ENCODE data around the gene SPON2. TPM values are rescaled to one million over a fixed set of nuclear protein-coding genes. Genes with fewer than 3 reads are reported as not detected.

Gene SPON2
- total RNA-seq, 6 donors from 2014 or later, result 23.2 to 81.3 (median 50.8) TPM

DNA sequence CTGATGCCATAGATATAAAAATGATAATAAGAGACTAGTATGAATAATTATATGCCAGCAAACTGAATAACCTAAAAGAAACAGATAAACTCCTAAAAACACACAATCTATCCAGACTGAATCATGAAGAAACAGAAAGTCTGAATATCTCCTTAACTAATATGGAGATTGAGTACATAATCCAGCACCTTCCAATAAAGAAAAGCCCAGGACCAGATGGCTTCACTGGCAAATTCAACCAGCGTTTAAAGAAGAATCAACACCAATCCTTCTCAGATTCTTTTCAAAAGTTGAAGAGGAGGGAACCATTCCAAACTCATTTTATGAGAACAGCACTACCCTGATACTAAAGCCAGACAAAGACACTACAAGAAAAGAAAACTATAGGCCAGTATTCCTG lies 32.5 kb downstream of the SPON2 start:
- TF ChIP-seq EP300 (IDR thresholded peaks at IDR 0.05) (no peak), POLR2AphosphoS5 (IDR thresholded peaks at IDR 0.05) (no peak)
- TF ChIP-seq, protein P1, sequence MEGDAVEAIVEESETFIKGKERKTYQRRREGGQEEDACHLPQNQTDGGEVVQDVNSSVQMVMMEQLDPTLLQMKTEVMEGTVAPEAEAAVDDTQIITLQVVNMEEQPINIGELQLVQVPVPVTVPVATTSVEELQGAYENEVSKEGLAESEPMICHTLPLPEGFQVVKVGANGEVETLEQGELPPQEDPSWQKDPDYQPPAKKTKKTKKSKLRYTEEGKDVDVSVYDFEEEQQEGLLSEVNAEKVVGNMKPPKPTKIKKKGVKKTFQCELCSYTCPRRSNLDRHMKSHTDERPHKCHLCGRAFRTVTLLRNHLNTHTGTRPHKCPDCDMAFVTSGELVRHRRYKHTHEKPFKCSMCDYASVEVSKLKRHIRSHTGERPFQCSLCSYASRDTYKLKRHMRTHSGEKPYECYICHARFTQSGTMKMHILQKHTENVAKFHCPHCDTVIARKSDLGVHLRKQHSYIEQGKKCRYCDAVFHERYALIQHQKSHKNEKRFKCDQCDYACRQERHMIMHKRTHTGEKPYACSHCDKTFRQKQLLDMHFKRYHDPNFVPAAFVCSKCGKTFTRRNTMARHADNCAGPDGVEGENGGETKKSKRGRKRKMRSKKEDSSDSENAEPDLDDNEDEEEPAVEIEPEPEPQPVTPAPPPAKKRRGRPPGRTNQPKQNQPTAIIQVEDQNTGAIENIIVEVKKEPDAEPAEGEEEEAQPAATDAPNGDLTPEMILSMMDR (IDR thresholded peaks at IDR 0.05), result no peak
- Histone ChIP-seq H3K4me1 (peaks cover 0 to 10% (median 0%) of the 10 kb centered on the region in 4 donors), H3K36me3 (no peaks in the 10 kb centered on the region), H3K27ac (no peak overlapping the region), H3K4me3 (no peak overlapping the region), H3K27me3 (no peaks in the 10 kb centered on the region), H3K9me3 (no peaks in the 10 kb centered on the region)
- ATAC-seq (ENCODE audit: low FRiP score in 2 of 2) (no peak), DNase-seq (no peak)
- WGBS, 2 donors, result 76 to 81% methylated on average over 1 of the region's 1 CpG

DNA sequence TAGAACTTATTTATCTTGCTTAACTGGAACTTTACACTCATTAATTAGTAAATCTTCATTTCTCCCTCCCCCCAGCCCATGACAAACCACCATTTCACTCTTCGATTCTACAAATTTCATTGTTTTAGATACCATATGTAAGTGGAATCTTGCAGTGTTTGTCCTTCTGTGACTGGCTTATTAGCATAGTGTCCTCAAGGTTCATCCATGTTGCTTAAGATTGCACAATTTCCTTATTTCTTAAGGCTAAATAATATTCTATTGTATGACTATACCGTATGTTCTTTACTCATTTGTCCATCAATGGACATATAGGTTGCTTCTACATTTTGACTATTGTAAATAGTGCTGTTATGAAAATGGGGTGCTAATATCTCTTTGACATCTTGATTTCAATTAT lies 34.5 kb downstream of the SPON2 start:
- no peaks in the 10 kb centered on the region for H3K36me3 ChIP-seq
- TF ChIP-seq EP300 (IDR thresholded peaks at IDR 0.05) (no peak), POLR2A (IDR thresholded peaks at IDR 0.05) (no peak), POLR2AphosphoS5 (IDR thresholded peaks at IDR 0.05) (no peak)
- TF ChIP-seq, protein P1 (IDR thresholded peaks at IDR 0.05), result no peak
- peak overlapping the region in 3 of 4 donors; percentile 1 to 29 (median 4) for H3K4me3 ChIP-seq
- no peaks in the 10 kb centered on the region for H3K9me3 ChIP-seq
- peak overlapping the region in 1 of 4 donors; percentile 50 for H3K27ac ChIP-seq
- WGBS, 2 donors, result 68 to 73% methylated on average over 2 of the region's 2 CpGs
- DNase-seq (no peak), ATAC-seq (ENCODE audit: low FRiP score in 2 of 2) (peak in 1 of 2 donors; percentile 63)
- H3K4me1 ChIP-seq, result peaks cover 0 to 10% (median 0%) of the 10 kb centered on the region in 4 donors
- no peaks in the 10 kb centered on the region for H3K27me3 ChIP-seq

DNA sequence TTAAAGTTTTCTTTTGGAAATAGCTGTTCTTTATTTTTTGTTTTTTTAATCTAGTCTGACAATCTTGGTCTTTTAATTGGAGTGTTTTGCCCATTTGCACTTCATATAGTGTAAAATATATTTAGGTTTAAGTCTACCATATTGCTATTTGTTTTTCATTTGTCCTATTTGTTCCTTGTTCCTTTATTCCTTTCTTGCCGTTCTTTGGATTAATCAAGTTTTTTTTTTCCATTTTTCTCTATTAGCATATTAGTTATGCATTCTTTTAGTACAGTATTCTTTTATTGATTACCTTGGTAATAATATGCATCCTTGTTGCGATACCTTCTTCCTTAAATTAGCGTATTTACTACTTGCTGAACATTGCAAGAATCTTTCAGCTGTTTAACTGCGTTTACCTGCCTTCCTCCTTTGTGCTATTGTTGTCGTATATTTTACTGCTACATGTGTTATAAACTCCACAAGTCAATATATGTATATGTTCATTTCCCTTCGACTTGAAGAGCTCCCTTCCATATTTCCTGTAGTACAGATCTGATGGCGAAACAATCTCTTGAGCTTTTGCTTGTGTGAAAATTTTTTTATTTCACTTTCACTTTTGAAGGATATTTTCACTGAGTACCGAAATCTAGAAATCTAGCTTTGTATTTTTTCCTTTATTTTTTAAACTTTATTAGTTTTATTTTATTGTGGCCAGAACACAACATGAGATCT lies 35.2 kb downstream of the SPON2 start:
- Histone ChIP-seq H3K9me3 (no peaks in the 10 kb centered on the region), H3K4me3 (peak overlapping the region in 3 of 4 donors; percentile 1 to 29 (median 4)), H3K4me1 (peaks cover 0 to 10% (median 0%) of the 10 kb centered on the region in 4 donors), H3K27me3 (no peaks in the 10 kb centered on the region), H3K27ac (peak overlapping the region in 2 of 4 donors; percentile 8 to 50), H3K36me3 (no peaks in the 10 kb centered on the region)
- TF ChIP-seq EP300 (IDR thresholded peaks at IDR 0.05) (no peak), POLR2A (IDR thresholded peaks at IDR 0.05) (no peak), POLR2AphosphoS5 (IDR thresholded peaks at IDR 0.05) (no peak)
- TF ChIP-seq, protein P1 (IDR thresholded peaks at IDR 0.05), result no peak
- ATAC-seq (ENCODE audit: low FRiP score in 2 of 2) (peak in 1 of 2 donors; percentile 44), DNase-seq (no peak)
- WGBS, 2 donors, result 44 to 54% methylated on average over 8 of the region's 8 CpGs

DNA sequence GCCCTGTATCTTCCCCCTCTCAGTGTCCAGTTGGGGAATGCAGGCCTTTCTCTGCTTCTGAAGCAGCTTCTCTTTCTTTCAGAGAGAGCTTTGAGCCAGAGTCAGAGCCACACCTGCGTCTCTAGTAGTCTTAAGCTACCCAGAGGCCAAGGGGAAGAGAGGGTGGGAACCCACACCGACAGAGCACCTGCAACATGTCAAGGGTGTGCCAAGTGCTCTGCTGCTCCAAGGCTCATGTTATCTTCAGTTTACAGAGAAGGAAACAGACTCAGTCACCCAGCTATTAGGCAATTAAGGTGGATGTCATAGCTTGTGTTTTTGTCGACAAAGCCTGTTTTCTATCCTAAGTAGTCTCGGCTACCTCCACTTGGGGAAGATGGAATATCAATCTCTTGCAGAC lies 36.3 kb downstream of the SPON2 start:
- TF ChIP-seq, protein P1 (IDR thresholded peaks at IDR 0.05), result no peak
- TF ChIP-seq POLR2A (IDR thresholded peaks at IDR 0.05) (no peak), EP300 (IDR thresholded peaks at IDR 0.05) (no peak), POLR2AphosphoS5 (IDR thresholded peaks at IDR 0.05) (no peak)
- no peaks in the 10 kb centered on the region for H3K27me3 ChIP-seq
- H3K4me1 ChIP-seq, result peaks cover 0 to 10% (median 0%) of the 10 kb centered on the region in 4 donors
- no peaks in the 10 kb centered on the region for H3K9me3 ChIP-seq
- no peak overlapping the region for H3K4me3 ChIP-seq
- ATAC-seq (ENCODE audit: low FRiP score in 2 of 2), result peak in 1 of 2 donors; percentile 89
- H3K27ac ChIP-seq, result no peak overlapping the region
- peak in 1 of 2 donors; percentile 72 for DNase-seq
- 31 to 41% methylated on average over 4 of the region's 4 CpGs for WGBS, 2 donors
- H3K36me3 ChIP-seq, result no peaks in the 10 kb centered on the region

DNA sequence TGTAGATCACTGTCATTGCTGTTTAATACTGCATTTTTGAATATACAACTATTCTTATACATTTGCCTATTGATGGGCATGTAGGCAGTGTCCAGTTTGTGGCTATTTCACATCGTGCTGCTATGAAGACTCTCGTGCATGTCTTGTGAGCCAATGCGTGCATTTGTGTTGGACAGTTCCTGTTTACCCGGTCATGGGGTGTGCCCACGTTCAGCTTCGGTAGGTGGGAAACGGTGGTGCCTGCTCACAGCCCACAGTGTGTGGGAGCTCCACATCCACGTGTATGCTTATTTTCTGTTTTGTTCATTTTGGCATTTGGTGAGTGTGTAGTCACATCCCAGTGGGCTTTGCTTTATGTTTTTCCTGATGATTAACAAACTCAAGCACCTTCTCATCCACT lies 39.4 kb downstream of the SPON2 start:
- TF ChIP-seq POLR2A (IDR thresholded peaks at IDR 0.05) (no peak), EP300 (IDR thresholded peaks at IDR 0.05) (no peak), POLR2AphosphoS5 (IDR thresholded peaks at IDR 0.05) (no peak)
- TF ChIP-seq, protein P1 (IDR thresholded peaks at IDR 0.05), result no peak
- Histone ChIP-seq H3K9me3 (no peaks in the 10 kb centered on the region), H3K27me3 (no peaks in the 10 kb centered on the region), H3K36me3 (no peaks in the 10 kb centered on the region), H3K27ac (no peak overlapping the region), H3K4me3 (no peak overlapping the region), H3K4me1 (peaks cover 3 to 16% (median 6%) of the 10 kb centered on the region in 4 donors)
- 43 to 51% methylated on average over 8 of the region's 8 CpGs for WGBS, 2 donors
- DNase-seq (no peak), ATAC-seq (ENCODE audit: low FRiP score in 2 of 2) (no peak)
